Activated gamma-delta T cell treated with anti-CD3 and anti-CD28 coated beads, Interleukin-2, amount 50 U/mL, for 16 hours (primary cell): ENCODE data around the gene CFDP1.

Experiments used
- DNase-seq: peaks from one replicate; pipeline ENCODE4 v3.0.0-alpha.2; 2020; ENCODE audit warnings: low read depth

CFDP1 gene

DNA sequence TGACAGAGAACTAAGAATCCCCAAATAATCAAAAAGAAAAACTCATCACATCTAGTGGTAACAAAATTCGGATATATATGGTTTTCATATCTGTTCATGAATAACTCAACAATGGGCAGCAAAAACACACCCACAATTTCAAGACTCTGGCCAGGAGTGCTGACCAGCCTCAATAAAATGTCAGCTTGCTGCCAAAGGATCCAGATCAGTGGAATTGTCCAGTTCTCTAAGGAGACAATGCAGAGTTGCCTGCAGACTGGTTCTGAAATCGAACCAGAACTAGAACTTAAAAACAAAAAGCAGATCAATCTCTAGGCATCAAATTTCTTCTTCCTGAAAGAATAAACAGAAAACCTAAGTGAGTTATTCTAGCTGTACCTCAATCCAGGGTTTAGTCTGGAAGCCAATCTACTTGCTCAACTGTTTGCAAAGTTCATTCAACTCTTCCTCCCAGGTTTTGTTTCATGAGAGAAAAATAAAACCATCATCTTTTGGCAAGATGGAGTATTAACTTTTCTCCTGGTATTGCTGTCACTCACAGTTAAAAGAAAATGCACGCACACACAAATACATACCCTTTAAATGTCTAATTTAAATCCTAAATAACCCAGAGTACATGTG is 61.0 kb downstream of the CFDP1 start:
- no peak for DNase-seq

DNA sequence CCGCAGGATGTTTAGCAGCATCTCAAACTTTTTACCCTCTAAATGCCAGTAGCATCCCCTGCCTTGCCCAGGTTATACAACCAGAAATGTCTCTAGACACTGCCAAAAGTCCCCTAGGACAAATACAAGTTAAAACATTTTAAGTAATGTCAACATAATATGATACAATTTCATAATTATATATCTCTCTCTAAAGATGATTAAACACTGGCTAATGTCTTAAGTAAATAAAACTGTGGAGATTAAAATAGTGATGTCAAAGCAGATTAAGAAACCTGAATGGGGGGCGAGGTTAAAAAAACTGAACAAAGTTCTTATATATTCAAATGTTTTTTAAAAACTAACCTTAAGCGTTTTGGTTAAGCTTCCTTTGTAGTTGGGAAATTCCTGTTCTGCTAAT is 62.1 kb downstream of the CFDP1 start:
- DNase-seq: no peak

DNA sequence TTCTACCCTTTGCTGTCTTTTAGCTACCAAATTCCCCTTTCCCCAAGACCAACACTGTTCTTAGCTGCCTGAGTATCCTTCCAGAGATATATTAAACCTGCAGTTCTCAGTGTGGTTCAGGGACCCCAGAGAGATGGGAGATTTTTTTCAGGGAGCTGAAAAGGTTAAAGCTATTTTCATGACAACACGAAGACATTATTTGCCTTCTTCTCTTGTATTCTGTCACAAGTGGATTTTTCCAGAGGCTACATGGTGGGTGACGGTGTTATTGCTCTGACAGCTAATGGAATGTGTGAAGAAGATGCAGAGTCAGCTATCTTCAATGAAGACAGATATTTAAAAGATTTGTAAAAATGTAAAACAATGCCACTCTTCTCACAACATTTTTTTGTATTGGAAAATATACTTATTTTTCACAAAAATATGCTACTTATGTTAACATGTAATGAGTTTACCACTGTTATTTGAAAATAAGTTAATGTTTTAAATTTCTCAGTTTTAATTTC is 69.0 kb downstream of the CFDP1 start:
- DNase-seq: no peak

DNA sequence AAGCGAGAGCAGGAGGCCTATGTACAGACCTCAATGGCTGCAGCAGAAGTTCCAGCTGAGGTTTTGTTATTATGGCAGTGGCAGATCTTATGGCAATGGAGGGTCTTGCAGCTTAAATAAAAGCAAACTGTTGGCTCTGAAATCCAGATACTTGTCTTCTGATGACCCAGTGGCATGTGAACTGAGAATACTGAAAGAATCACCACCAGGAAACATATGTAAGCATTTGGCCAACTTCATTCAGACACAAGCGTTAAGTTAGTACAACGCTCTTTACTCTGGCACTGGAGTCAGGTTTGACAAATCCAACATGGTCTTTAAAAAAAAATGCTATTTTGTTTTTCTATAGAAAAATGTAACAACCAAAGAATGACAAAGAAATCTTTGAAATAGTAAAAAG is 70.5 kb downstream of the CFDP1 start:
- no peak for DNase-seq

DNA sequence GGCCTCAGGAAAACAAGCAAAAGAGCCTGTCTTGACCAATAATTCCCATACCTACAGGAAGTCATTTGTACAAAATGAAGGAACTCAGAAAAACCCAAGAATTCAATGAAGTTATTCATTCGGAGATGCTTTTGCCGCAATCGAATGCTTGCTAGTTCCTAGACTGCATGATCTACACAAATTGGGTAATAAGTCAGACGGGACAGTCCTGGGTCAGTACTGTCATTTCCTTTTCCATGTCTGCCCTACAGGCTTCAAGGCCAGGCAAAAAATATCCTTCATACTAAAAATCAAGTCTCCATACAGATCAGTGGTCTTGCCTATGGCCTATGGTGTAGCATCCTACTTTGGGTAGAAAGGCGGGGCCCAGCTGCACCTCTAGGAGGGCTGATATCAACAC is 71.4 kb downstream of the CFDP1 start:
- no peak for DNase-seq

DNA sequence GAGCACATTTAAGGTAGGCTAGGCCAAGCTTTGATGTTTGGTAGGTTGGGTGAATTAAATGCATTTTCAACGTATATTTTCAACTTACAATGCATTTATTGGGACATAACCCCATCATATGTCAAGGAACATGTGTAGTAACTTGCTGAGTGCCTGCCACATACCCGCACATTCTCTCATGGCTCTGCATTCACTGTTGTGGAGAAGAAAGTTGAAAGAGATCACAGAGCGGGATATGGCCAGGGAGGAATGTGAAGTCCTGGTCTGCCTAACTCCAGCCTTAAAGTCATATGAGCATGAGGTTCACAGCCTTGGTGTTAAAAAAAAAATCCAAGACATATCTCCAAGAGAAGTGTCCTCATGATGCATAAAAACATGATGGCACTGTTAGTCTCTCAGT is 79.1 kb downstream of the CFDP1 start:
- DNase-seq: no peak

DNA sequence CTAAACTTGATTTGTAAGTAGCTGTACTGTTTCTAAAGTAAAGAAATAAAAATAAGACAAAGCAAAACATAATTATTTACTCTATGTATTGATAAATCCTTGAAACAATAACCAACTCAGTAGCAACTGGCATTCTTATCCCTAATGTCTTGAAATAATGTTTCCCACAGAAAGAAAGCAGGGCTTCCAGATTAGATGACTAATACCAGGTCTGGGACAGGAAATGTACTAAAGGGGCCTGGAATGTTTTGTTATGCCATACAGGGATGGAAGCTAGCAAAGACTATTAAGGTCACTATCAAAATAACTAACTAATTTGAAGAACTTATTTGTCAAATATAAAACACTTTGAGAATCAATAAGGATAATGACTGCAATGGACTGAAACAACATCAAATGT is 82.1 kb downstream of the CFDP1 start:
- DNase-seq: no peak

DNA sequence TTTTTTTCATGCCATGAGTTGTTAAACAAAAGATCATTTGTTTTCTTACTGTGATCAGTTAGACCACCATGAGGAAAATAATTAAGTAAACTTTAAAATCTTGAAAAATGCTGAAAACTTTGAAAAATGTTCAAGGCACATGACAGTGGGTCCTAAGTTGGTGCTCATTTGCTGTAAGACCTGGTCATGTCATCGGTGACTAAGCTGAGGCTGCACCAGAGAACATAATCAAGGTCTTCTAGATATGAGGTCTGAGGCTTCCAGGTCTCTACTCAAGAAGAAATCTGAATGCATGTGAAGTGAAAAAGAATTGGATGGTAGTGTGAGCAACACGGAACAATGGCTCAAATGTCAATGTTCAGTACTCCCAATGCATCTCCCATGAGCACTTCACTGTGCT is 87.6 kb downstream of the CFDP1 start:
- DNase-seq: no peak

DNA sequence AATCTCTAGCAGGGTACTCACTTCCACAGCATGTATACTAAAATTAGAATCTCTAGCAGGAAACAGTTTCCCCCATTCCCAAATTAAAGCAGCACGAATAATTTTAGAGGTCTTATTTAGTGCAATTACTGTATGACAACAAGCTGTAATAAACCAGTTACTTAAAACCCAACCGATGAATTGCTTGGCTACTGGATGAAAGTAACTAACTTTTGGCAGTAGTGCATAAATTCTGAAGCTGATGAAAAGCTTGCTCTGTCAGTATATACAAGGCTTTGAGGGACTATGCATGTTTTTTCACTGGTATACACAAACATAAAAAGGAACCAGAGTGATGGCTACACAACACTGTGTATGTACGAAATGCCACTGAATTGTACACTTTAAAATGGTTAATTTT is 89.4 kb downstream of the CFDP1 start:
- no peak for DNase-seq

DNA sequence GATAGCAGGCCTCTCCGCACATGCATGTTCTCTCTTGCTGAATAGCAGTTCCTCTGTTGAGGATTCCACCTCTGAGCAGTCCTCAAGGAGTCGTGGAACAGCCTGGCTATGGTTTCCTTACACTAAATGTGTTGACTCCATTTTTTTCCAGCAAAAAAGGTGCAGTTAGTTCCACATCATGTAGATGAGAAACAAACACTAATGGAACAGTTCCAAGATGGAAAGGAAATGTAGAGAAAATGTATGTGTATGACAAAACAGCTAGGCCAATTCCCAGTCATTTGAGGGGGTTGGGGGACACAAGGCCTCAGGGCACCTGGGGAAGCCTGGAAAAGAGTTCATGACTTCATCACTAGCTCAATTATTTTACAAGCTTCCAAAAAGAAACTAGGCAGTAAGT is 90.0 kb downstream of the CFDP1 start:
- no peak for DNase-seq

DNA sequence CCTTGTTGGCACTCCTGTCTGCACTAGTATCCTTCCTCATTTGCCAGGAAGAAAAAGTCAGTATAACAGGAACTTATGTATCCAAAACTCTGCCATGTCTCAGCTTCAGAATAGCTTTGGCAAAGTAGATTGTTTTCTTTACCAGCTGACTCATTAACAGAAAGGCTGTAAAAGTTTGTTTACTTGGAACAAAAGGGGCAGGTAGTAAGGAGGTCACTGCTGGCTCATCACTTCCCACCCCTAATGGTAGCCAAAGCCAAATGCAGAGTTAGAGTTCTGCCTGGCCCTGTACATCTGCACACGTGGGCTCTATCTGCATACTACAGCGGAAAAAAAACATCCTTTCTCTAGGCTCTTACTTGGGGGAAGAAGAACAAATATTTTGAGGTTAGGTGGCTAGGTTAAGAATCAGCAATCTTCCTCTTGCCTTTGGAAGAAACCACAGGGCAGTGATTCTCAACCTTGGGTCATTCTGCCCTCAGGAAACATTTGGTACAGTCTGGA is 90.9 kb downstream of the CFDP1 start:
- DNase-seq: no peak

DNA sequence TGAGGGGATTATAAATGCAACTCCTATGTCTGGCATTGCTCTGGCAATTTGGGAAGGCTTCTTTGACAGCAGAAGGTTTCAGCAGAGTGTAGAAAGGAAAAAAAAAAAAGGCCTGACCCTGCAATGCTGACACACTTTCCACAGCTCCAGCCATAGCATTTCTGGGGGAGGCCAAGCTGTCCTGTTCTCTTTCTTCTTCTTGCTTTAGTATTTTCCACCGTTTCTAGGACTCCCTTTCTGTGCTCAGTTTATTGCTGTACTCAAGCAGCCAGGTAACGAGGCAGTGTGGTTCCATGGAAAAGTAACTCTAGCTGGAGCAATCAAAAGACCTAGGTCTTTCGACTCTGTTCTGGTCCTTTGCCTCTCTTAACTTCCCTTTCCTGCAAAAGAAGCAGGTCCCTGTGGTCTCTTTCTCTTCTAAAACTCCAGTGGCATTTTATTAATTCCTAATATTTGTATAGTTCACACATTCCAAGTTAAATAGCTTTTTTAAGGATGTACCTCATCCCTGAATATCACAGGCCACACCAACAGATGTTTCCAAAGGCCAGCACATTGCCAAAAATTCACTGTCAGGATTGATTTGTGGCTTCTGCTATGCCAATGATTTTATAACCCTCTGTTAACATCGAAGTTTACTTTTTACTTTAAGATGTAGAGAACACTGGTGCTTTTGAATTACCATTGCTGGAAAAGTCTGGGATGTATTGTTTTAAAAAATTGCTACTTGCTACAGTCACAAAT is 91.6 kb downstream of the CFDP1 start:
- DNase-seq: no peak

DNA sequence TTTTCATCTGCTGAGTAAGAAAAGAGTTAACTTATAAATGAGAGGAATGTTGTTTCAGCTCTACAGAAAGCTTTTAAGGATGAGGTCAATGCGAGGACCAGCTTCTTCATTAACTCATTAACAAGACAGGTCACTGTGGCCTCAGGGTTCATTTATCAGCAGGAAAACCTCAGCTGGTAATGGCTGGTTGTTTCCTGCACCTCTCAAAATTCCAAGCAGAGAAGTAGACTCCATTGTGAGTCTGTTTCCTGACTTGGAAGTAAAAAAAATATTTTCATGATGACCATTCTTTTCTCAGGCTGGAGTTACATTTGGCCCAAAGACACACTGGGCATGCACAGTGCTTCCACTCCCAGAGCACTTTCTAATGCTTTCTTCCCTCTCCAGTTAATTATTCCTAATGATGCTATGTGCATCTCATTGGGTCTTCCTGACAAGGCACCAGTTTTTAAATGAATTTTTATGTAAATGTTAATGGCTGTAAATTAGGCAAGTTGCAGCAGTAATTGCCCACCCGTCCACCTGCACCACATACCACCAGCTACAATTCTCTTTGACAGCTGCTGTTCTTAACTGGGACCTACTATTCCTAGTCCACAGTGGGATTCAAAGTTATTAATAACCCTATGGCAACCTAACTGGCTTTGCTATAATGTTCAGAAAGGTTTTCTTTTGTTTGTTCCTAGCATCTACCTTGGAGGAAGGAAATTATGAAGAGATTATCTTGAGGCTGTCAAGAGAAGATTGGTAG is 92.4 kb downstream of the CFDP1 start:
- DNase-seq: no peak

DNA sequence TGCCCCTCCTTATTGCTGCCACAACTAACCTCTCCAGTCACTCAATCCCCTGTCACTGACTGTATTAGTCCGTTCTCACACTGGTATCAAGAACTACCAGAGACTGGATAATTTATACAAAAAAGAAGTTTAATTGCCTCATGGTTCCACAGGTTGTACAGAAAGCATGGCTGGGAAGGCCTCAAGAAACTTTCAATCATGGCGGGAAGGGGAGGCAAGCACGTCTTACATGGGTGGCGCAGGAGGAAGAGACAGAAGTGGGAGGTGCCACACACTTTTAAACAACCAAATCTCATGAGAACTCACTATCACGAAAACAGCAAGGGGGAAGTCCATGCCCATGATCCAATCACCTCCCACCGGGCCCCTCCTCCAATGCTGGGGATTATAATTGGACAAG is 95.9 kb downstream of the CFDP1 start:
- DNase-seq: no peak

DNA sequence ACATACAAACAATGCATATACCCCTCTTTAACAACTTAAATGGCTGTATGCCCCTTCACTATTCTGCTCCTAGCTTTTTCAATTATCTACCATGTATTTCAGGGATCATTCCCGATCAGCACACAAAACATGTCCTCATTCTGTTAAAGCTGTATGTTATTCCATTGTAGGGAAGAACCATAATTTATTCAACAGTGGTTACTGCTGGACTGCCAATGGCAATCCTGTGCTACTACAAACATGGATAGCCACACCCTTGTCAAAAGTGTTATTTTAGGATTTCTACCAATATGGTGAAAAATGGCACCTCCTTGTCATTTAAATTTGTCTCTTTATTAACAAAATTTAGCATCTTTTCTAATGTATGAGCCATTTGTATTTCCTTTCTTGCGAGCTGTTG is 96.8 kb downstream of the CFDP1 start:
- DNase-seq: no peak

DNA sequence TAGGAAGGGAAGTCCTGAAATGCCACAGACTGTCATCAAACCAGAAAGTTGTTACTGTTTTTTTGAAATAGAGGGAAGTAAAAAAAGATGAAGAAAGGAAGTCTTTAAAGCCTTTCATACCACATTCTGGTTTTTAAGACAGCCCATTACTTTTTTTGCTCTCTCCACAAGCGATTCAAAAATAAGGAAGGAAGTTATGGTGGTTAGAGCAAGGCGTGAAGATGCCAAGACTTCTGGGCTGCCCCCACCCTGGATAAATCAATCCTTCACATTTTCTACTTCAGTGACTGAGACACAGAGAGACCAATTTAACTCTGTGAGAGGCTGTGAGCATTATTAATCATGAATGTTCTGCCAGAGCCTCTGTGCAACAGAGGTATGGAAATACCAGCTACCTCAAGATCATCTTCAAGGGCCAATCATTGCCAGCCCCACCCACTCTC is 99.6 kb downstream of the CFDP1 start:
- DNase-seq: no peak

DNA sequence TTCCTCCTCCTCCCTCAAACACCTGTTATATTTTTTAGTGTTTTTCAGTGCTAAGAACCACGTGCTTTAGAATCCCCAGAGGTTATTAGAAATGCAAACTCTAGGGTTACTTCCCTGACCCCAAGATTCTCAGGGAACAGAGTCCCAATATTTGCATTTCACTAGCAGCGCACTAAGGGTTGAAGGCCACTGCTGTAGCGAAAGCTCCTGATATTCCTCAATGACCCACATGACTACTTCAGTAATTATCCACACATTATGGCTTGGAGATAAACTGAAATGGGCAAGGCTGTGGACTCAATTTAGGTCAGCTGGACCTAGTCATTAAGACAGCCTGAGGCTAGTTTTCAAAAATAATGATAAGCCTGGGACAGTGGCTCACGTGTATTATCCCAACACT is 103.4 kb downstream of the CFDP1 start:
- DNase-seq: no peak

DNA sequence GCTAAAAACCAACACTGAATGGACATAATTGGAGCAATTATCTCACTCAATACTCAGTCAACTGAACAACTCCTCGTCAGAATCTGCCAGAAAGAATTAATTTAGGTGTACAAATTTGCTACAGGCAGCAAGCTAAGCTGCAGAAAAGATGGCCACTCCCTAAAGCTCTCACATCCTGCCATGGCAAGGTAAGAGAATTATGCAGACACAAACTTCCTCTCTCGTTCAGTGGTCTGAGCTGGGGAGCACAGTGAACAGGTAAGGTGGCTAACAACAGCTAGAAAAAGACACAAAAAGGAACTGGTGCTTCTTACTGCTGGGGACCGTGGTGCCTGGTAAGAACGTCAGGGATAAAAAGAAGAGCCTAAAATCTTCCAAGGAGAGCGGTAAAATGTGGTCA is 107.0 kb downstream of the CFDP1 start:
- DNase-seq: no peak

DNA sequence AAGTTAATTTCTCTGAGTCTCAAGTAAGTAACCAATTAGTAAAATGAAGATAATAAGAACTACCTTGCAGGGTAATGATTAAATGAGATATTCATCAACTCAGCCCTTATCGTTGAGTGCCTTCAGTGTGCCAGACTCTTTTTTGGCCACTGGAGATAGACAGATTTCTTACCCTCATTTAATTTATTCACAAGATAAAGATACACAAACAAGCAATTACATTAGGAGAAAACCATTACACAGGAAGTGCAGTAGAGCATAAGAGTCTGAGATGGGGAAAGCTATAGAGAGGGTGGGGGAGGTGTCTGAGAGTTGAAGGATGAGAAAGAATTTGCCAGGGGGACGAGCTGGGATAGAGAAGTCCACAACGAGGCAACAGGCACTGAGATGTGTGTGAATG is 109.4 kb downstream of the CFDP1 start:
- DNase-seq: no peak

DNA sequence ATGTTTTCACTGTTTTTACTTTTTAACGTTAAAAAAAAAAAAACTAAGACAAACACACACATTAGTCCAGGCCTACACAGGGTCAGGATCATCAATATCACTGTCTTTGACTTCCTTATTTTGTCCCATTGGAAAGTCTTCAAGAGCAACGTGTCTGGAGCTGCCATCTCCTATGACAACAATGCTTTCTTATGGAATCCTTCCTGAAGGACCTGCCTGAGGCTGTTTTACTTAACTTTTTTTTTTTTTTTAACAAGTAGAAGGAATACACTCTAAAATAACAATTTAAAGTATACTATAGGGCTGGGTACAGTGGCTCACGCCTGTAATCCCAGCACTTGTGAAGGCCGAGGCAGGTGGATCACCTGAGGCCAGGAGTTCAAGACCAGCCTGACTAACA is 110.1 kb downstream of the CFDP1 start:
- no peak for DNase-seq

DNA sequence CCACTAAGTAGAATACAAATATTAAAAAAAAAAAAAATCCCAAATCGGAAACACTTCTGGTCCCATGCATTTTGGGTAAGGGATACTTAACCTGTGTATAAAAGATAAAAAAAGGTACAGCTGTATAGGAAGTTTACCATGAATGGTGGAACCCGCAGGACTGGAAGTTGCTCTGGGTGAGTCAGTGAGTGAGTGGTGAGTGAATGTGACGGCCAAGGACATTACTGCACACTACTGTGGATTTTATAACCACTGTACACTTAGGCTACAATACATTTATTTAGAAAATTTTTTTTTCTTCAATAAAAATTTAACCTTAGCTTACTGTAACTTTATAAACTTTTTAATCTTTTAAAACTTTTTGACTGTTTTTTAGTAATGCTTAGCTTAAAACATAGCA is 110.6 kb downstream of the CFDP1 start:
- no peak for DNase-seq

DNA sequence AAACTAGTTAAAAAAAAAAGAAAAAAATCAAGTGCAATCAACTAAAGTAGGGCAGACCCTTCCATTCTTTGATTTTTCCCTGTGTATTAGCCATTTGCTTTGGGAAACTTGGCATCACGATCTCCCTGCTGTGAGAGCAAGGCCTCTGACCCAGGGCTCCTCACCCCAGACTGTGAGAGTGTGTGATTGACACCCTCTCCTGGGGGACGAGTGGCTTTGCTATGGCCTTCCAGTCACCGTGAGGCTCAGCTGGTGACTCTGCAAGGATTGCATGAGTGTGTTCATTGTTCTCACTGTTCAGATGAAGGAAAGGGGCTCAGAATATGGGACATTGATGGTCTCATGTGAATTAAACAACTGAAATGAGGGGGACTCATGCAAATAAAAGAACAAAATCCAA is 112.9 kb downstream of the CFDP1 start:
- DNase-seq: no peak
